B cell (primary cell): ENCODE measurements around the gene RAD9A.

Experiments
- EZH2 ChIP-seq: IDR thresholded peaks from 2 replicates; pipeline ENCODE4 v1.6.1; 2012; ENCODE audit warnings: borderline replicate concordance, low read depth, mild to moderate bottlenecking, moderate library complexity, low read length; ENCODE audit not compliant: insufficient read depth, poor library complexity, severe bottlenecking
- TF ChIP-seq, protein P1 (sequence below): fragments of 200-600 bp; IDR thresholded peaks from one replicate; pipeline ENCODE4 v1.8.0; 2022; ENCODE audit warnings: antibody characterized with exemption, mild to moderate bottlenecking

GRCh38 chr11:67372993-67373647, 18.7 kb upstream of the RAD9A start, which contains the start of gene CLCF1:
- TF ChIP-seq, protein P1, sequence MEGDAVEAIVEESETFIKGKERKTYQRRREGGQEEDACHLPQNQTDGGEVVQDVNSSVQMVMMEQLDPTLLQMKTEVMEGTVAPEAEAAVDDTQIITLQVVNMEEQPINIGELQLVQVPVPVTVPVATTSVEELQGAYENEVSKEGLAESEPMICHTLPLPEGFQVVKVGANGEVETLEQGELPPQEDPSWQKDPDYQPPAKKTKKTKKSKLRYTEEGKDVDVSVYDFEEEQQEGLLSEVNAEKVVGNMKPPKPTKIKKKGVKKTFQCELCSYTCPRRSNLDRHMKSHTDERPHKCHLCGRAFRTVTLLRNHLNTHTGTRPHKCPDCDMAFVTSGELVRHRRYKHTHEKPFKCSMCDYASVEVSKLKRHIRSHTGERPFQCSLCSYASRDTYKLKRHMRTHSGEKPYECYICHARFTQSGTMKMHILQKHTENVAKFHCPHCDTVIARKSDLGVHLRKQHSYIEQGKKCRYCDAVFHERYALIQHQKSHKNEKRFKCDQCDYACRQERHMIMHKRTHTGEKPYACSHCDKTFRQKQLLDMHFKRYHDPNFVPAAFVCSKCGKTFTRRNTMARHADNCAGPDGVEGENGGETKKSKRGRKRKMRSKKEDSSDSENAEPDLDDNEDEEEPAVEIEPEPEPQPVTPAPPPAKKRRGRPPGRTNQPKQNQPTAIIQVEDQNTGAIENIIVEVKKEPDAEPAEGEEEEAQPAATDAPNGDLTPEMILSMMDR = no peak
- TF ChIP-seq EZH2 = no peak
